Fibroblast of skin of back (primary cell): ENCODE measurements around the gene MEX3C.
A peak's percentile ranks its signal among the peaks of the same experiment; 100 is the strongest.

Source experiments
- DNase-seq: peaks from one replicate; pipeline ENCODE4 v3.0.0-alpha.2; 2013

Gene MEX3C

GRCh38 chr18:51191128-51191717 is 6.3 kb downstream of the MEX3C start:
- DNase-seq, result peak; percentile 7

GRCh38 chr18:51190000-51190399 is 7.5 kb downstream of the MEX3C start:
- DNase-seq, result no peak

- no peak for DNase-seq
These were observed 9.3 kb downstream of the MEX3C start for GRCh38 chr18:51188024-51188701.

GRCh38 chr18:51185075-51185474 is 12.4 kb downstream of the MEX3C start:
- peak; percentile 29 for DNase-seq

GRCh38 chr18:51184091-51184457 is 13.4 kb downstream of the MEX3C start:
- no peak for DNase-seq

- no peak for DNase-seq
These were observed 13.9 kb downstream of the MEX3C start for GRCh38 chr18:51183372-51184090.

GRCh38 chr18:51182824-51183223 is 14.7 kb downstream of the MEX3C start:
- no peak for DNase-seq

- DNase-seq, result no peak
These were observed 25.7 kb downstream of the MEX3C start for GRCh38 chr18:51171625-51172259.

- no peak for DNase-seq
These were observed 26.3 kb downstream of the MEX3C start for GRCh38 chr18:51171223-51171622.

- no peak for DNase-seq
These were observed 26.8 kb downstream of the MEX3C start for GRCh38 chr18:51170664-51171063.

GRCh38 chr18:51169731-51170130 is 27.8 kb downstream of the MEX3C start:
- DNase-seq, result no peak

- no peak for DNase-seq
These were observed 28.4 kb downstream of the MEX3C start for GRCh38 chr18:51168960-51169662.

GRCh38 chr18:51168026-51168742 is 29.3 kb downstream of the MEX3C start:
- DNase-seq, result no peak

GRCh38 chr18:51165296-51165695 is 32.2 kb downstream of the MEX3C start:
- no peak for DNase-seq

GRCh38 chr18:51164761-51165281 is 32.7 kb downstream of the MEX3C start:
- DNase-seq, result peak; percentile 33

- DNase-seq, result no peak
These were observed 33.1 kb downstream of the MEX3C start for GRCh38 chr18:51164342-51164741.

- no peak for DNase-seq
These were observed 33.9 kb downstream of the MEX3C start for GRCh38 chr18:51163543-51163942.

- DNase-seq, result no peak
These were observed 34.9 kb downstream of the MEX3C start for GRCh38 chr18:51162617-51163016.

GRCh38 chr18:51160646-51161045 is 36.8 kb downstream of the MEX3C start:
- no peak for DNase-seq

GRCh38 chr18:51157215-51157614 is 40.3 kb downstream of the MEX3C start:
- no peak for DNase-seq

GRCh38 chr18:51154431-51155063 is 42.9 kb downstream of the MEX3C start:
- no peak for DNase-seq
